Testis (tissue), 2 donors: ENCODE measurements around the gene L3MBTL4.

Source experiments
- POLR2A ChIP-seq: fragments of 450-650 bp; IDR thresholded peaks from one replicate; pipeline ENCODE4 v1.6.1; 2017; ENCODE audit warnings: antibody characterized with exemption, mild to moderate bottlenecking, moderate library complexity
- TF ChIP-seq, protein P1 (sequence below), 3 experiments: fragments of 450-650 bp in 2 of 3; fragments of 200-600 bp in 1 of 3; sonication (generic) in 1 of 3; IDR thresholded peaks; one replicate each; pipeline ENCODE4 v1.5.1; 2016 to 2019; ENCODE audit warnings: antibody characterized with exemption in 3 of 3, mild to moderate bottlenecking in 2 of 3, moderate library complexity in 1 of 3

DNA sequence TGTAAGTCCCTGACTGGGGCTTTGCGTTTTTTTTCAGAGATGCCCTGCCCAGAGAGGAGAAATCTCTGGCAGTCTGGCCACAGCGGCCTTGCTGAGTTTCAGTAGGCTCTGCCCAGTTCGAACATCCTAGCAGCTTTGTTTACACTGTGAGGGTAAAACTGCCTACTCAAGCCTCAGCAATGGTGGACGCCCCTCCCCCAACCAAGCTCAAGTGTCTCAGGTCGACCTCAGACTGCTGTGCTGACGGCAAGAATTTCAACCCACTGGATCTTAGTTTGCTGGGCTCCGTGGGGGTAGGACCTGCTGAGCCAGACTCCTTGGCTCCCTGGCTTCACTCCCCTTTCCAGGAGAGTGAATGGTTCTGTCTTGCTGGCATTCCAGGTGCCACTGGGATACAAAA lies 31.7 kb downstream of the L3MBTL4 start:
- TF ChIP-seq, protein P1, sequence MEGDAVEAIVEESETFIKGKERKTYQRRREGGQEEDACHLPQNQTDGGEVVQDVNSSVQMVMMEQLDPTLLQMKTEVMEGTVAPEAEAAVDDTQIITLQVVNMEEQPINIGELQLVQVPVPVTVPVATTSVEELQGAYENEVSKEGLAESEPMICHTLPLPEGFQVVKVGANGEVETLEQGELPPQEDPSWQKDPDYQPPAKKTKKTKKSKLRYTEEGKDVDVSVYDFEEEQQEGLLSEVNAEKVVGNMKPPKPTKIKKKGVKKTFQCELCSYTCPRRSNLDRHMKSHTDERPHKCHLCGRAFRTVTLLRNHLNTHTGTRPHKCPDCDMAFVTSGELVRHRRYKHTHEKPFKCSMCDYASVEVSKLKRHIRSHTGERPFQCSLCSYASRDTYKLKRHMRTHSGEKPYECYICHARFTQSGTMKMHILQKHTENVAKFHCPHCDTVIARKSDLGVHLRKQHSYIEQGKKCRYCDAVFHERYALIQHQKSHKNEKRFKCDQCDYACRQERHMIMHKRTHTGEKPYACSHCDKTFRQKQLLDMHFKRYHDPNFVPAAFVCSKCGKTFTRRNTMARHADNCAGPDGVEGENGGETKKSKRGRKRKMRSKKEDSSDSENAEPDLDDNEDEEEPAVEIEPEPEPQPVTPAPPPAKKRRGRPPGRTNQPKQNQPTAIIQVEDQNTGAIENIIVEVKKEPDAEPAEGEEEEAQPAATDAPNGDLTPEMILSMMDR (IDR thresholded peaks at IDR 0.05), result no peak
- no peak for TF ChIP-seq POLR2A
